GM21381 (cell line): ENCODE data around the gene SPACA6.

Experiments used
- ATAC-seq: cut with Tn5 transposase; IDR thresholded peaks from one replicate; pipeline ENCODE4 v1.9.1; 2021; ENCODE audit warnings: mild to moderate bottlenecking, moderate library complexity; ENCODE audit not compliant: unreplicated experiment

The SPACA6 gene

DNA sequence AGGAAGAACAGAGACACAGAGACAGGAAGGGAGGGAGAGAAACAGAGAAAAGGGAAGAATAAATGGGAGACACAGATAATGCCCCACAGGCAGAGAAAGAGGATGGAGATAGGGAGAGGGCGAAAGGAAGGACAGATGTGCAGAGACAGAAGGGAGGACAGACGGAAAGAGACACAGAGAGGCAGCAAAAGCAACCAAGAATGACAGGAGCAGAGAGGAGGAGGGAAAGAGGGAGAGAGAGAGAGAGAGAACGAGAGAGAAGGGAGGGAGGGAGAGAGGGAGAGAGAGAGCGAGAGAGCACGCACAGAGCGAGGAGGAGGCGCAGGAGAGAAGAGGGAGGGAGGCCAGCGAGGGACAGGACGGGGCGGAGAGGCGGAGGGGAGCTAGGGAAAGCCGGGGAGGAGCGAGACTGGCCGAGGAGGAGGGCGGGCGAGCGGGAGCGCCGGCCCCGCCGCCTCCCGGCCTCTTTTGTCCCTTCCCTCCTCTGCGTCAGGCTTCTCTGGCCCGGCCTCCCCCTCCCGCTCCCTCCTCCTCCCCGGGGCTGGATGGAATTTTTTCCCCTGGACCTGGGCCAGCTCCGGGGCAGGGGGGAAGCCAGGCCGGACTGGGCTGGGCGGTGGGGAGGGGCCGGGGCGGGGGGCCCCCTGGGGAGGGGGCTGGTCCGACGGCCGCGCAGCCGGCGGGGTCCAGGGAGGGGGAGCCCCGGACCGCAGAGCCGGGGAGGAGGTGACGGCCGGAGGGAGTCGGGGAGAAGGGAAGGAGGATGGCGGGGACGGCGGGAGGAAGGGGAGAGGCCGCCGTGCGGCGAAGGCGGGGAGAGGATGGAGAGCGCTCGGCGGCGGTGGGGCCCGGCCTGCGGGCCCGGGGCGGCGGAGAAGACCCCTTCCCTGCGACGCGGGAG, 4.2 kb upstream of the SPACA6 start:
- ATAC-seq: no peak

- ATAC-seq: no peak
These were observed 3.2 kb upstream of the SPACA6 start for GRCh38 chr19:51689751-51690453.

DNA sequence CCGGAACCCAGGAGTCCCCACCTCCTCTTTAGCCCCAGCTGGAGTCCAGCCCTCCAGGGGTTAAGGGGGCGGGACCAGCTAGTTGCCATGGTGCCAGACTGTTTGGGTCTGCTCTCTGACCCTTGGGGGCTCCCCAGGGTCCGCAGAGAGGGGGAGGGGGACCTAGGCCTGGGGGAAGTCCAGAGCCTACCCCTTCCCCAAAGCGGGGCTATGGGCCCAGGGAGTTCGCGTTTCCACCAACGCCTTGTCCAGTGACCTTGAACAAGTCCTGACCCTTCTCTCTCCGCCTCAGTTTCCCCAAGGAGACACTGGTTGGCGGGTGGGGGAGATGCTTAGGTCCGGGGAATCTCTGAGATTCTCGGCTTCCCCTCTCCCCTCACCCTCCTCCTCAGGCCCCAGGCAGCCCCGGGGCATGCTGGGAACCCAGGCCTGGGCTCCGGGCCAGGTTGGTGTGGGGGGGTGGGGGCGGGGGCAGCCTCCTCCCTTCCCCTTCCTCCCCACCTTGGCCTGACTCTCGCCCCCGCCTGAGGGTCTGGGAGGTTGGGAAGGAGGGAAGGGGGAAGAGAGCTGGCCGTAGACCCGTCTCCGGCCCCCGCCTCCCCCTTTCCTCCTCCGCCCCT, 2.6 kb upstream of the SPACA6 start:
- no peak for ATAC-seq

DNA sequence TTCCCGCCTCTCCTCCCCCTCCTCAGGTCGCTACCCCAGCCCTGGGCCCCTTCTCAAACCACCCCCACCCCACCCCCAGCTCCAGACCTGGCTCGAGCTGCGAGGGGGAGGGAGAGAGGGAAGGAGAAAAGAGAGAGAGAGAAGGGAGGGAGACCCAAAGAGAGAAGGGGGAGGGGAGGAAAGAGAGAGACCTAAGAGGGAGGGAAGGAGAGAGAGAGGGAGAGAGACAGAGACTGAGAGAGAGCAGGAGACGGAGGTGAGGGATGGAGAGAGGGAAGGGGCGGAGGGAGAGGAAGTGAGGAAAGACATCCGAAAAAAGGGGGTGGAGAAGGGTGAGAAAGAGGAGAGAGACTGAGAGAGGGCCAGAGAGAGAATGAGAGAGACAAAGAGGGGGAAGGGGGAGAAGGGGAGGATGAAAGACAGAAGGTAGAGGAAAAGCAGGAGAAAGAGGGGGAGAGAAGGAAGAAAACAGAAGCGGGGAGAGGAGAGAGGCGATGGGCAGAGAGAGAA, 2.0 kb upstream of the SPACA6 start:
- no peak for ATAC-seq

DNA sequence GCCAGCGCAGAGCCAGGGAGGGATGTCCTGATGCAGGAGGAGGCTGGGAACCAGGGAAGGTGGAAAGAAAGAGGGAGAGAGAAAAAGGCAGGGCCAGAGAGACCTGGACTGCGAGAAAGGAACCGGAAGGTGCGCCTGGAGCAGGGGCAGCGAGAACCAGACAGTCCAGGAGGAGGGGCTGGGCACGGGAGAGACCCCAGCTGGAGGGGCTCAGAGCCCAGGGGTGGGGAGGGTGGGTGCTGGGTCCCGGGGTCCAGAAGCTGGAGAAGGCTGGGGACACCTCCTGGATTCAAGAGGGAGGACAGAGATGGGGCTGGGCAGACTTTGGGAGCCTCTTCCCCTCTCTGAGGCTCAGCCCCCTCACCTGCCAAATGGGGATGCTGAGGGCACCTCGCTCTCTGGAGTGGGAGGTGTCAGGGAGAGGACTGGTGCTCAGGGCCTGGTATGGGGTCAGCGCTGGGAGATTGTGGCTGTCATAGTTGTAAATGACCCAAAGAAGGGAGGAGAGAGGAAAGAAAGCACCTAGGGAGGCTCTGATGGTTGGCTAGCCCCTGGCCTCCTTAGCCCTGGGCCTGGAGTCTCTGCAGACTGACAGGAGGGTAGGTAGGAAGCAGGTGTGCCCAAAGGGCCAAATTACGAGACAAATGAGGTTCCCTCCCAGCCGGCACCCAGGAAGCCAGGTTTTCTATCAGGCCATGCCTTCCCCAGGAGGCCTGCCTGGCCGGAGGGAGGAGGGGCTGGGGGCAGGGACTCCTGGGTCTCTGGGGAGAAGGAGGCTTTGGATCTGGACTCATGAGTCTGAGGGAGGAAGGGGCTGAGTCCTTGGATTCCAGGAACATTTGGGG, 1.3 kb upstream of the SPACA6 start:
- no peak for ATAC-seq

DNA sequence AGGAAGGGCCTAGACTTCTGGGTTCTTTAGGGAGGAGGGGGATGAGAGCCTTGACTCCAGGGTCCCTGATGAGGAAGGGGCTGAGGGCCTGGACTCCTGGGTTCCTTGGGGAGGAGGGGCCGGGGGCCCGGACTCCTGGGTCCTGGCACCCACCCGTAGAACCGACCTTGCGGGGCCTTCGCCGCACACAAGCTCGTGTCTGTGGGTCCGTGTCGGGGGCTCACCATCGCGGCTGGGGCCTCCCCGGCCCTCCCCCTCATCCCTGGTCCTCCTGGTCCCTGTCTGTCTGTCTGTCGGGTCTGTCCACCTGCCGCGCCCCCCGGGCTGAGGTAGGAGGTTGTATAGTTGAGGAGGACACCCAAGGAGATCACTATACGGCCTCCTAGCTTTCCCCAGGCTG, 662 bp upstream of the SPACA6 start:
- no peak for ATAC-seq

DNA sequence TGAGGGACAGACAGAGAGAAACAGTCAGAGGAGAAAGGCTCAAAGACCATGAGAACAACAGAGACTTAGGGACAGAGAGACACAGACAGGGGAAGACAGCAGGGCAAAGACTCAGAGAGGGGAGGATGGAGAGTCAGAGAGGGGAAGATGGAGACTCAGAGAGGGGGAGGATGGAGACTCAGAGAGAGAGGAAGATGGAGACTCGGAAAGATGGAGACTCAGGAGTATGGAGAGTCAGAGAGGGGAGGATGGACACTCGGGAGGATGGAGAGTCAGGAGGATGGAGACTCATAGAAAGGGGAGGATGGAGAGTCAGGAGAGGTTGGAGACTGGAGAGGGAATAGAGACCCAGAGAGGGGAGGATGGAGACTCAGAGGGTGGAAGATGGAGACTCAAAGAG, 689 bp downstream of the SPACA6 start:
- no peak for ATAC-seq

- ATAC-seq: no peak
These were observed 1.4 kb downstream of the SPACA6 start for GRCh38 chr19:51694318-51695085.

GRCh38 chr19:51695088-51695487, 2.0 kb downstream of the SPACA6 start:
- no peak for ATAC-seq

GRCh38 chr19:51695702-51696315, 2.7 kb downstream of the SPACA6 start:
- ATAC-seq: no peak

- ATAC-seq: no peak
These were observed 3.5 kb downstream of the SPACA6 start for GRCh38 chr19:51696606-51697005.

DNA sequence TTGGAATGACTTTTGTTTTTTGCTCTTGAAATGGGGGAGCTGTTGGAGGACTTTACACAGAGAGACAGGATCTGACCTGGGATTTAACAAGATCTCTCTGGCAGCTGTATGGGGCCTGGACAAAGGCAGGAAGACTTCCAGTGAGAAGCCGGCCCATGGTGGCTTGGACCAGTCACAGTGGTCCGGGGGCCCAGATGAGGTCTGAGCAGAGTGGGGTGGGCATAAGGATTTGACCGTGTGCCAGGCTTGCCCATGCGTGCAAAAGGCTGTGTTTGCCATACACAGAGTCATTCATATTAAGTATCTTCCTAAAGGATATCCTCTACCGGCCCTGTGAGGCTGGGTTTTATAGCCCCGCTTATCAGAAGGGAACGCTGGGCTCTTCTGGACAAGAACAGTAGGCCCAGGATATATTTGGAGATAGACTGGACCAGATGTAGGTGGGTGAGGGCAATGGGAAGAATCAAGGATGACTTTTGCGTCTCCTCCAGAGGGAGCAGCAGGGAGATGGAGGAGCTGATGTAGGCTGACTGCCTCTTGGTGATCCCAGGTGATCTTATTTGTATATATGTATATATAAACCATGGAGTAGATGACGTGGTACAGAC, 4.1 kb downstream of the SPACA6 start:
- no peak for ATAC-seq

GRCh38 chr19:51698296-51698695, 5.2 kb downstream of the SPACA6 start:
- no peak for ATAC-seq

- ATAC-seq: no peak
These were observed 6.0 kb downstream of the SPACA6 start for GRCh38 chr19:51699170-51699569.

- no peak for ATAC-seq
These were observed 8.5 kb downstream of the SPACA6 start for GRCh38 chr19:51701468-51702100.

DNA sequence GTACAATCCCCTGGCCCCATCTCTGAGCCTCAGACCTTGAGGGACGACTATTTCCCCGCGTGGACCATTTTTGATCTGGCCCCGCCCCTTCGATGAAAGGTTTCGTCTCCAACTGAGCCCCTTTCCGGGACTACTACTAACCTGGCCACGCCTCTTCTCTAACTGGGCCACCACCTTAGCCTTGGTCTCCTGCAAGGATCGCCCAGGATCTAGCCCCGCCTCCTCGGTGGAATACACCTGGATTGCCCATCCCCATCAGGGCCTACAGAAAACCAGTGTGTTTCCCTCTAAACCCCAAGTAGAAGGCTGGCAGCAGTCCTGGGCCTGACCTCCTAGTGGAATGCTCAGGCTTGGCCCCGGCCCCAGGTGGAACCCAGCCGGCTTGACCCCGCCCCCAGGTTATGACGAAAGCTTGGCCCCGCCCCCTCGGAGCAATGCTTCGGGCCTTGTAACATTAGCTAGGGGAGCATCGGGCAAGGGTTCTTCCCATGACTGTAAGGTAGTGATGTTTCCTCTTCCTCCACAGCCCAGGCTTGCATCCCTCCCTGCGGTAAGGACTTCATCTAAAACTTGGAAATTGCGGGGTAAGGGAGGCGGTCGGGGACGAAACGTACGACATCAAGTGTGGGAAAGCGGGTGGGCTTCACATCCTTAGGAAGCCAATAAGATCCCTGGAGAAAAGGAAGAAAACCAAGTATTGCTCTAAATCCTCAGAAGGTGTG, 9.1 kb downstream of the SPACA6 start:
- ATAC-seq: no peak

- ATAC-seq: no peak
These were observed 9.9 kb downstream of the SPACA6 start for GRCh38 chr19:51702825-51703574.
